IMR-90 (cell line): ENCODE measurements around the gene GYS1. TPM values are rescaled to one million over a fixed set of nuclear protein-coding genes. Genes with fewer than 3 reads are reported as not detected.

Experiments used
- CHD1 ChIP-seq: IDR thresholded peaks from 2 replicates; pipeline ENCODE4 v1.6.1; 2012; ENCODE audit warnings: low read depth, low read length, improper control_type of control experiment
- MXI1 ChIP-seq: IDR thresholded peaks from 2 replicates; pipeline ENCODE4 v1.6.1; 2012; ENCODE audit warnings: low read depth, mild to moderate bottlenecking, low read length, moderate library complexity, borderline replicate concordance
- POLR2A ChIP-seq: IDR thresholded peaks from 2 replicates; pipeline ENCODE4 v1.6.1; 2012; ENCODE audit warnings: mild to moderate bottlenecking, low read depth, low read length
- polyA plus RNA-seq, 3 experiments: library from polyadenylated mRNA; depleted of rRNA; stranded (reverse); fragments of >200 nt; gene quantifications; 2 replicates each; pipeline ENCODE4 v1.2.3, GENCODE V29; 2012; ENCODE audit warnings: low replicate concordance in 1 of 3
- total RNA-seq: library from RNA; depleted of rRNA; stranded (reverse); fragments of >200 nt; gene quantifications from 2 replicates; pipeline ENCODE4 v1.2.3, GENCODE V29; 2012
- TF ChIP-seq, protein P1 (sequence below): fragments of 150-350 bp; IDR thresholded peaks from 2 replicates; pipeline ENCODE4 v1.6.1; 2017; ENCODE audit warnings: mild to moderate bottlenecking, antibody characterized with exemption, low read length, low read depth
- TF ChIP-seq, protein P2 (sequence below): fragments of 150-350 bp; IDR thresholded peaks from 2 replicates; pipeline ENCODE4 v1.6.1; 2016; ENCODE audit warnings: low read depth, mild to moderate bottlenecking, low read length, moderate library complexity, borderline replicate concordance

Gene GYS1
- total and polyA plus RNA-seq, 2 of the 4 experiments (the other 2 are of a cell fraction) = 38.7 to 72.2 TPM

DNA sequence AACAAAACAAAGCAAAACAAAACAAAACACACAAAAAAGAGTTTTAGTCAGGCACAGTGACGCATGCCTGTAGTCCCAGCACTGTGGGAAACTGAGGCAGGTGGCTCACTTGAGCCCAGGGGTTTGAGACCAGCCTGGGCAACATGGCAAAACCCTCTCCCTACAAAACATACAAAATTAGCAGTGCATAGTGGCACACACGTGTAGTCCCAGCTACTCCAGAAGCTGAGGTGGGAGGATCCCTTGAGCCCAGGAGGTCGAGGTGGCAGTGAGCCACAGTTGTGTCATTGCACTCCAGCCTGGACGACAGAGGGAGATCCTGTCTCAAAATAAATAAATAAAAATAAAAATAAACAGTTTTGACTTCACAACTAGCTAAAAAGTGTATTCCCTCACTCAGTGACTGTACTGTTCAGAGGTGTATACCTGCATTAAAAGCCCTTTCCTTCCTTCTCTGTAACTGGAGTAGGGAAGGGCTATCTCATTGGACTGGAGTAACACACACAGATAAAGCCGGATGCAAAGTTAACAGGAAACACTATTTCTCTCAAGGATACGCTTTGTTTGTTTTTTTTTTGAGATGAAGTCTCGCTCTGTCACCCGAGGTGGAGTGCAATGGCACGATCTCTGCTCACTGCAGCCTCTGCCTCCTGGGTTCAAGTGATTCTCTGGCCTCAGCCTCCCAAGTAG is 42.1 kb downstream of the GYS1 start (continued):
- TF ChIP-seq, protein P1, sequence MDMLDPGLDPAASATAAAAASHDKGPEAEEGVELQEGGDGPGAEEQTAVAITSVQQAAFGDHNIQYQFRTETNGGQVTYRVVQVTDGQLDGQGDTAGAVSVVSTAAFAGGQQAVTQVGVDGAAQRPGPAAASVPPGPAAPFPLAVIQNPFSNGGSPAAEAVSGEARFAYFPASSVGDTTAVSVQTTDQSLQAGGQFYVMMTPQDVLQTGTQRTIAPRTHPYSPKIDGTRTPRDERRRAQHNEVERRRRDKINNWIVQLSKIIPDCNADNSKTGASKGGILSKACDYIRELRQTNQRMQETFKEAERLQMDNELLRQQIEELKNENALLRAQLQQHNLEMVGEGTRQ = no peak
- TF ChIP-seq, protein P2, sequence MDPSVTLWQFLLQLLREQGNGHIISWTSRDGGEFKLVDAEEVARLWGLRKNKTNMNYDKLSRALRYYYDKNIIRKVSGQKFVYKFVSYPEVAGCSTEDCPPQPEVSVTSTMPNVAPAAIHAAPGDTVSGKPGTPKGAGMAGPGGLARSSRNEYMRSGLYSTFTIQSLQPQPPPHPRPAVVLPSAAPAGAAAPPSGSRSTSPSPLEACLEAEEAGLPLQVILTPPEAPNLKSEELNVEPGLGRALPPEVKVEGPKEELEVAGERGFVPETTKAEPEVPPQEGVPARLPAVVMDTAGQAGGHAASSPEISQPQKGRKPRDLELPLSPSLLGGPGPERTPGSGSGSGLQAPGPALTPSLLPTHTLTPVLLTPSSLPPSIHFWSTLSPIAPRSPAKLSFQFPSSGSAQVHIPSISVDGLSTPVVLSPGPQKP = no peak
- no peak for TF ChIP-seq MXI1
- TF ChIP-seq POLR2A = no peak
- no peak for TF ChIP-seq CHD1
